IPS-NIHi7 (cell line): ENCODE data around the gene PTBP1.

Experiments
- DNase-seq: peaks from one replicate; pipeline ENCODE4 v3.0.0; 2012; ENCODE audit warnings: mixed read lengths; ENCODE audit errors: extremely low spot score

PTBP1 gene

GRCh38 chr19:796692-797527 lies at the start of gene PTBP1:
Gene PTBP1, plus strand, starts transcription at chr19:797452. Its CDS starts 46 bp downstream, at chr19:797498.
- peak; percentile 97 for DNase-seq

- peak; percentile 51 for DNase-seq
Observed at GRCh38 chr19:748274-748598, 49.0 kb upstream of the PTBP1 start.

DNA sequence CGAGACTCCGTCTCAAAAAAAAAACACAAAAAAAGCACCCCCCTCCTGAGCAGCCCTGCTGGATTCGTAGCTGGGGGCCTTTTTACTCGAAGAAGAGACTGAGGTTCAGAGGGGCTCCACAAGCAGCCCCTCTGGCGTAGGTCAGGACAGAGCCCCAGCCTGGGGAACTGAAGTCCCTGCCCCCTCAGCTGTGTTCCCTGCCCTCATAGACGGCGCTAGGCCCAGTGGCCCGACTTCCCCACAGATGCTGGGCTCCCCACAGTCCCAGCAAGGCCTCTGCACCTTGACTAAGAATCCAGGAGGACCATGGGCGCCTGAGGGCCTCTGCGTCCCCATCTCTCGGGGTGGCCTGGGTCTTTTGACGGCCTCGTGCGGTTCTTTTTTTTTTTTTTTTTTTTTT lies 47.4 kb upstream of the PTBP1 start:
- no peak for DNase-seq

GRCh38 chr19:750640-751423 lies 46.4 kb upstream of the PTBP1 start, which contains the start of gene MISP:
Gene MISP, plus strand, starts transcription at chr19:751112. Its CDS starts 5,835 bp downstream, at chr19:756947.
- no peak for DNase-seq

GRCh38 chr19:751501-752341 lies 45.5 kb upstream of the PTBP1 start:
- peak; percentile 66 for DNase-seq

- no peak for DNase-seq
Observed at GRCh38 chr19:752652-753517, 44.4 kb upstream of the PTBP1 start.

GRCh38 chr19:754530-754929 lies 42.7 kb upstream of the PTBP1 start:
- no peak for DNase-seq

DNA sequence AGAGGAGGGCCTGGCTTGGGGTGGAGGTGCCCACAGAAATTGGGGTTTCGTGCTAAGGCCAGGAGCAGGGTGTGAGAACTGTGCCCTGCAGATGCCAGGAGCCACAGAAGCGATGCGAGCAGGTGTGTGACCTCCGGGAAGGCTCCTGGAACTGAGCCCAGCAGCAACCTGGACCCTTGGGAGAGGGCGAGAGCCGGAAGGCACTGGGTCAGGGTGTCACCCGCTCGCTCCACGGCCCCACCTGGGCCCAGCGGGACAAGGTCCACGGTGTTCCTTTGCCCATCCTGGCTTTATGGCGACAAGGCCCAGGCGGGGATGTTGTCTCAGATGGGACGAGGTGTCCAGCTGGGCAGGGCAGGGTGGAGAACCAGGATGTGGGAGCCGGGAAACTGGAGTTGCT lies 42.2 kb upstream of the PTBP1 start:
- no peak for DNase-seq

DNA sequence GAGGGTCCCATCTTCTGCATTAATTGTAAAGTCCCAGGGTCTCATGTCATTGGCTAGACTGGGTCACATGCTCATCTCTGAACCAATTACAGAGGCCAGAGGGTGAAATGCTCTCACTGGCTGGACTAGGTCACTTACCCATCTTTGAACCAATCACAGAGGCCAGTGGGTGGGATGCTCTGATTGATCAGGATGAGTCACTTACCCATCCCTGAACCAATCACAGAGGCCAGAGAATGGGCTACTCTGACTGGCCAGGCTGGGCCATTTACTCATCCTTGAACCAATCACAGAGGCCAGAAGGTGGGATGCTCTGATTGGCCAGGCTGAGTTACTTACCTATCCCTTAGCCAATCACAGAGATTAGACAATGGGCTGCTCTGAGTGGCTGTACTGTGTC lies 41.0 kb upstream of the PTBP1 start:
- DNase-seq = peak; percentile 49

- no peak for DNase-seq
Observed at GRCh38 chr19:756821-757688, 40.2 kb upstream of the PTBP1 start.

DNA sequence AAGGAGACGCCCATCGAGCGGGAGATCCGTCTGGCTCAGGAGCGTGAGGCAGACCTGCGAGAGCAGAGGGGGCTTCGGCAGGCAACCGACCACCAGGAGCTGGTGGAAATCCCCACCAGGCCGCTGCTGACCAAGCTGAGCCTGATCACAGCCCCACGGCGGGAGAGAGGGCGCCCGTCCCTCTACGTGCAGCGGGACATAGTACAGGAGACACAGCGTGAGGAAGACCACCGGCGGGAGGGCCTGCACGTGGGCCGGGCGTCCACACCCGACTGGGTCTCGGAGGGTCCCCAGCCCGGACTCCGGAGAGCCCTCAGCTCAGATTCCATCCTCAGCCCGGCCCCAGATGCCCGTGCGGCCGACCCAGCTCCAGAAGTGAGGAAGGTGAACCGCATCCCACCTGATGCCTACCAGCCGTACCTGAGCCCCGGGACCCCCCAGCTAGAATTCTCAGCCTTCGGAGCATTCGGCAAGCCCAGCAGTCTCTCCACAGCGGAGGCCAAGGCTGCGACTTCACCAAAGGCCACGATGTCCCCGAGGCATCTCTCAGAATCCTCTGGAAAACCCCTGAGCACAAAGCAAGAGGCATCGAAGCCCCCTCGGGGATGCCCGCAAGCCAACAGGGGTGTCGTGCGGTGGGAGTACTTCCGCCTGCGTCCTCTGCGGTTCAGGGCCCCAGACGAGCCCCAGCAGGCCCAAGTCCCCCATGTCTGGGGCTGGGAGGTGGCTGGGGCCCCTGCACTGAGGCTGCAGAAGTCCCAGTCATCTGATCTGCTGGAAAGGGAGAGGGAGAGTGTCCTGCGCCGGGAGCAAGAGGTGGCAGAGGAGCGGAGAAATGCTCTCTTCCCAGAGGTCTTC lies 39.2 kb upstream of the PTBP1 start:
- no peak for DNase-seq

GRCh38 chr19:763181-763580 lies 34.1 kb upstream of the PTBP1 start:
- DNase-seq = no peak

- DNase-seq = no peak
Observed at GRCh38 chr19:763869-764268, 33.4 kb upstream of the PTBP1 start.

DNA sequence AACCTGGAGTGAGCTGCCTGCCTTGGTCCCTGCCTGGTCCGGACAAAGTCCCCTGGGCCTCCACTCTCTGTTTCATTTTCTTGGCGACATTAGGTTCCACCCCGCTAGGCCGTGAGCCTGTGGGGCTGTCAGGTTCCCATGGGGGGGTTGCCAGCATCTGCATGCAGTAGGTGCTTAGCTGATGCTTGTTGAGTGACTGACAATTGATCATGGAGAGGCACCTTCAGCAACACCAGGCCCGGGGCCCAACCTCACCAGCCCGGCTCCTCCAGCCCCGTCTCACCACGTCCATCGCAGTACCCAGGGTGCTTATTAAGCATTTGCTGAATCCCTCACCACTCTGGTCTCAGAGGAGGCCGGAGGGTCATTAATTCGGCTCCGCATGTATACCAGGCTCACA lies 33.0 kb upstream of the PTBP1 start:
- DNase-seq = no peak

DNA sequence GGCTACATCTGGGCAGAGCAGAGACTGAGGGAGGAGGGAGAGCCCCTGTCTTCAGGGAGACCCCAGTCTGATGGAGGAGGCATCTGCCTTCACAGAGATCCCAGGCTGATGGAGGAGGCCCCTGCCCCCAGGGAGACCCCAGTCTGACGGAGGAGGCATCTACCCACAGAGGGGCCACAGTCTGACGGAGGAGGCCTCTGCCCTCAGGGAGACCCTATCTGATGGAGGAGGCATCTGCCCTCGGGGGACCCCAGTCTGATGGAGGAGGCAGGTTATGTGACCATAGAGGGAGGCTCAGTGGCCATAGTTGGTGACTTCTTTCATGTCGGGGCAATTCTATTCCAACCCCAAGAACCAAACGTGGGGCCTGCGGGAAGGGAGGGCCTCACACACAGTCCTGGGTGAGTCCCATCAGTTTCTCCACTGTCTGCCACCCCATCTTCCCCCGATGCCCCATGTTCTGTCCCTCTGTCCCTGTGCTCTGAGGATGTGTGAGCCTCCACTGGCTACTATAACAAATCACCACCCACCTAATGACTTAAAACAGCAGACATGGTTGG lies 32.0 kb upstream of the PTBP1 start:
- no peak for DNase-seq

- DNase-seq = no peak
Observed at GRCh38 chr19:768424-768823, 28.8 kb upstream of the PTBP1 start.

- no peak for DNase-seq
Observed at GRCh38 chr19:769616-770015, 27.6 kb upstream of the PTBP1 start.

DNA sequence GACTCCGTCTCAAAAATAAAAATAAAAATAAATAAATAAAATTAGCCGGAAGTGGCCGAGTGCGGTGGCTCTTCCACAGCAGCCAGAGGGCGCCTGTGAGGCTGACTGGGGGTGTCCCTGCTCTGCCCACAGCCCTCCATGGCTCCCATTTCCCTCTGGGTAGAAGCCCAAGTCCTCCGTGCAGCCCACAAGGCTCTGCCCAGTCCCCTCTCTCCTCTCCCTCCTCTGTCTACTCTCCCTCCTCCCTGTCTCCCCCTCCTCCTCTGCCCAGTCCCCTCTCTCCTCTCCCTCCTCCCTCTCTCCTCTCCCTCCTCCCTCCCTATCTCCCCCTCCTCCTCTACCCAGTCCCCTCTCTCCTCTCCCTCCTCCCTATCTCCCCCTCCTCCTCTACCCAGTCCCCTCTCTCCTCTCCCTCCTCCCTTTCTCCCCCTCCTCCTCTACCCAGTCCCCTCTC lies 25.9 kb upstream of the PTBP1 start:
- DNase-seq = no peak

DNA sequence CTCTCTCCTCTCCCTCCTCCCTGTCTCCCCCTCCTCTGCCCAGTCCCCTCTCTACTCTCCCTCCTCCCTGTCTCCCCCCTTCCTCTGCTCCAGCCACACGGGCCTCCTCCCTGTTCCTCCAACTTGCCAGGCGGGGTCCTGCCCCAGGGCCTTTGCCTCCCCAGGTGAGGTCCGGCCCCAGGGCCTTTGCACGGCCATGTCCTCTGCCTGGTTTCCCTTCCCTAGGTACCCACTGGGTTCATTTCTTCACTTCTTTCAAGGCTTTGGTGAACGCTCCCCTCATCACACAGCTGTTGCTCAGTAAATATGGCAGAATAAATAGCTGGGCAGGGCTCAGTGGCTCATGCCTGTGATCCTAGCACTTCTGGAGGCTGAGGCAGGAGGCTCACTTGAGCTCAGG lies 25.2 kb upstream of the PTBP1 start:
- no peak for DNase-seq
